ENCODE data around the gene COL2A1. TPM values are rescaled to one million over a fixed set of nuclear protein-coding genes. Genes with fewer than 3 reads are reported as not detected.

Gene COL2A1
- total RNA-seq, 1 donor from 2014 or later: 0.27 TPM

GRCh38 chr12:48026060-48026827, 22.0 kb upstream of the COL2A1 start:
- H3K27ac Mint-ChIP-seq: no peak overlapping the region
- H3K4me3 Mint-ChIP-seq (ENCODE audit: low read depth): no peak overlapping the region
- DNase-seq (ENCODE audit: low spot score): no peak
- H3K36me3 Mint-ChIP-seq (ENCODE audit: low read depth): no peaks in the 10 kb centered on the region
- no peaks in the 10 kb centered on the region for H3K9me3 Mint-ChIP-seq
- no peaks in the 10 kb centered on the region for H3K4me1 Mint-ChIP-seq (ENCODE audit: low read depth)
- H3K27me3 Mint-ChIP-seq (ENCODE audit: low read depth): peaks cover 14% of the 10 kb centered on the region
- intact Hi-C loops (cut with micrococcal nuclease): no loop called here

- H3K9me3 Mint-ChIP-seq: no peaks in the 10 kb centered on the region
- H3K27ac Mint-ChIP-seq: no peak overlapping the region
- no peak for DNase-seq (ENCODE audit: low spot score)
- intact Hi-C loops (cut with micrococcal nuclease): no loop called here
- no peaks in the 10 kb centered on the region for H3K4me1 Mint-ChIP-seq (ENCODE audit: low read depth)
- H3K27me3 Mint-ChIP-seq (ENCODE audit: low read depth): peaks cover 14% of the 10 kb centered on the region
- no peak overlapping the region for H3K4me3 Mint-ChIP-seq (ENCODE audit: low read depth)
- H3K36me3 Mint-ChIP-seq (ENCODE audit: low read depth): no peaks in the 10 kb centered on the region
Observed at GRCh38 chr12:48025281-48025680, 21.0 kb upstream of the COL2A1 start.

GRCh38 chr12:48024735-48025134, 20.5 kb upstream of the COL2A1 start:
- H3K36me3 Mint-ChIP-seq (ENCODE audit: low read depth): no peaks in the 10 kb centered on the region
- no peak overlapping the region for H3K4me3 Mint-ChIP-seq (ENCODE audit: low read depth)

GRCh38 chr12:48023386-48023785, 19.1 kb upstream of the COL2A1 start:
- Mint-ChIP-seq H3K9me3 (no peaks in the 10 kb centered on the region), H3K4me3 (ENCODE audit: low read depth) (no peak overlapping the region), H3K4me1 (ENCODE audit: low read depth) (no peaks in the 10 kb centered on the region), H3K36me3 (ENCODE audit: low read depth) (no peaks in the 10 kb centered on the region), H3K27ac (no peak overlapping the region), H3K27me3 (ENCODE audit: low read depth) (peaks cover 22% of the 10 kb centered on the region)
- DNase-seq (ENCODE audit: low spot score): no peak
- intact Hi-C loops (cut with micrococcal nuclease): no loop called here

More at GRCh38 chr12:48024735-48025134, 20.5 kb upstream of the COL2A1 start:
- Mint-ChIP-seq H3K4me1 (ENCODE audit: low read depth) (no peaks in the 10 kb centered on the region), H3K27me3 (ENCODE audit: low read depth) (peaks cover 14% of the 10 kb centered on the region), H3K27ac (no peak overlapping the region), H3K9me3 (no peaks in the 10 kb centered on the region)
- no peak for DNase-seq (ENCODE audit: low spot score)
- intact Hi-C loops (cut with micrococcal nuclease): no loop called here

GRCh38 chr12:48022676-48023385, 18.6 kb upstream of the COL2A1 start:
- Mint-ChIP-seq H3K36me3 (ENCODE audit: low read depth) (no peaks in the 10 kb centered on the region), H3K9me3 (no peaks in the 10 kb centered on the region), H3K4me3 (ENCODE audit: low read depth) (no peak overlapping the region), H3K27me3 (ENCODE audit: low read depth) (peaks cover 27% of the 10 kb centered on the region), H3K4me1 (ENCODE audit: low read depth) (no peaks in the 10 kb centered on the region), H3K27ac (no peak overlapping the region)
- DNase-seq (ENCODE audit: low spot score): no peak
- intact Hi-C loops (cut with micrococcal nuclease): no loop called here

- intact Hi-C loops (cut with micrococcal nuclease): no loop called here
- no peaks in the 10 kb centered on the region for H3K4me1 Mint-ChIP-seq (ENCODE audit: low read depth)
- no peak overlapping the region for H3K4me3 Mint-ChIP-seq (ENCODE audit: low read depth)
- H3K27ac Mint-ChIP-seq: no peak overlapping the region
- H3K27me3 Mint-ChIP-seq (ENCODE audit: low read depth): peaks cover 29% of the 10 kb centered on the region
- no peaks in the 10 kb centered on the region for H3K9me3 Mint-ChIP-seq
- H3K36me3 Mint-ChIP-seq (ENCODE audit: low read depth): no peaks in the 10 kb centered on the region
- DNase-seq (ENCODE audit: low spot score): no peak
Observed at GRCh38 chr12:48022180-48022521, 17.9 kb upstream of the COL2A1 start.

- Mint-ChIP-seq H3K4me3 (ENCODE audit: low read depth) (no peak overlapping the region), H3K27ac (no peak overlapping the region), H3K9me3 (no peaks in the 10 kb centered on the region), H3K36me3 (ENCODE audit: low read depth) (no peaks in the 10 kb centered on the region), H3K27me3 (ENCODE audit: low read depth) (peaks cover 33% of the 10 kb centered on the region), H3K4me1 (ENCODE audit: low read depth) (no peaks in the 10 kb centered on the region)
- intact Hi-C loops (cut with micrococcal nuclease): no loop called here
- DNase-seq (ENCODE audit: low spot score): no peak
Observed at GRCh38 chr12:48021485-48022179, 17.4 kb upstream of the COL2A1 start.

GRCh38 chr12:48019639-48020265, 15.5 kb upstream of the COL2A1 start:
- Mint-ChIP-seq H3K27ac (no peak overlapping the region), H3K4me3 (ENCODE audit: low read depth) (no peak overlapping the region), H3K36me3 (ENCODE audit: low read depth) (no peaks in the 10 kb centered on the region), H3K4me1 (ENCODE audit: low read depth) (no peaks in the 10 kb centered on the region), H3K9me3 (no peaks in the 10 kb centered on the region), H3K27me3 (ENCODE audit: low read depth) (peaks cover 41% of the 10 kb centered on the region)
- intact Hi-C loops (cut with micrococcal nuclease): no loop called here
- DNase-seq (ENCODE audit: low spot score): no peak

- no peak overlapping the region for H3K4me3 Mint-ChIP-seq (ENCODE audit: low read depth)
- intact Hi-C loops (cut with micrococcal nuclease): no loop called here
- H3K4me1 Mint-ChIP-seq (ENCODE audit: low read depth): no peaks in the 10 kb centered on the region
- H3K27ac Mint-ChIP-seq: no peak overlapping the region
- H3K27me3 Mint-ChIP-seq (ENCODE audit: low read depth): peaks cover 48% of the 10 kb centered on the region
- no peaks in the 10 kb centered on the region for H3K9me3 Mint-ChIP-seq
- no peak for DNase-seq (ENCODE audit: low spot score)
- H3K36me3 Mint-ChIP-seq (ENCODE audit: low read depth): no peaks in the 10 kb centered on the region
Observed at GRCh38 chr12:48018618-48018995, 14.3 kb upstream of the COL2A1 start.

- Mint-ChIP-seq H3K4me3 (ENCODE audit: low read depth) (no peak overlapping the region), H3K4me1 (ENCODE audit: low read depth) (no peaks in the 10 kb centered on the region), H3K27me3 (ENCODE audit: low read depth) (peaks cover 49% of the 10 kb centered on the region), H3K27ac (no peak overlapping the region), H3K36me3 (ENCODE audit: low read depth) (no peaks in the 10 kb centered on the region), H3K9me3 (no peaks in the 10 kb centered on the region)
- intact Hi-C loops (cut with micrococcal nuclease): no loop called here
- no peak for DNase-seq (ENCODE audit: low spot score)
Observed at GRCh38 chr12:48017921-48018617, 13.8 kb upstream of the COL2A1 start.

GRCh38 chr12:48017496-48017895, 13.2 kb upstream of the COL2A1 start:
- H3K36me3 Mint-ChIP-seq (ENCODE audit: low read depth): no peaks in the 10 kb centered on the region

GRCh38 chr12:48016373-48017020, 12.2 kb upstream of the COL2A1 start:
- no peak for DNase-seq (ENCODE audit: low spot score)
- intact Hi-C loops (cut with micrococcal nuclease): no loop called here
- H3K36me3 Mint-ChIP-seq (ENCODE audit: low read depth): no peaks in the 10 kb centered on the region
- no peaks in the 10 kb centered on the region for H3K9me3 Mint-ChIP-seq
- no peaks in the 10 kb centered on the region for H3K4me1 Mint-ChIP-seq (ENCODE audit: low read depth)
- H3K27ac Mint-ChIP-seq: no peak overlapping the region
- H3K27me3 Mint-ChIP-seq (ENCODE audit: low read depth): peaks cover 52% of the 10 kb centered on the region
- H3K4me3 Mint-ChIP-seq (ENCODE audit: low read depth): no peak overlapping the region

More at GRCh38 chr12:48017496-48017895, 13.2 kb upstream of the COL2A1 start:
- Mint-ChIP-seq H3K4me1 (ENCODE audit: low read depth) (no peaks in the 10 kb centered on the region), H3K4me3 (ENCODE audit: low read depth) (no peak overlapping the region), H3K9me3 (no peaks in the 10 kb centered on the region), H3K27me3 (ENCODE audit: low read depth) (peaks cover 55% of the 10 kb centered on the region), H3K27ac (no peak overlapping the region)
- DNase-seq (ENCODE audit: low spot score): no peak
- intact Hi-C loops (cut with micrococcal nuclease): no loop called here

Data from activated T-helper 2 cell treated with anti-CD3 and anti-CD28 coated beads, Interferon-gamma antibody, Interleukin-2, Interleukin-4, amounts not matched to agents 10 μg/mL and 5 μg/mL and 100 μg/mL, durations not matched to agents 14 hours and 24 hours and 36 hours (primary cell).